GM19397 (cell line): ENCODE results near the gene SGPP1.
"Not testable (repeated sequence)": the region's sequence is repeated elsewhere in the genome, so short reads cannot be mapped to it uniquely, and the experiment has no call there.

Experiments used
- ATAC-seq: cut with Tn5 transposase; IDR thresholded peaks from one replicate; pipeline ENCODE4 v1.9.1; 2021; ENCODE audit warnings: mild to moderate bottlenecking, moderate library complexity; ENCODE audit not compliant: unreplicated experiment

Gene SGPP1

DNA sequence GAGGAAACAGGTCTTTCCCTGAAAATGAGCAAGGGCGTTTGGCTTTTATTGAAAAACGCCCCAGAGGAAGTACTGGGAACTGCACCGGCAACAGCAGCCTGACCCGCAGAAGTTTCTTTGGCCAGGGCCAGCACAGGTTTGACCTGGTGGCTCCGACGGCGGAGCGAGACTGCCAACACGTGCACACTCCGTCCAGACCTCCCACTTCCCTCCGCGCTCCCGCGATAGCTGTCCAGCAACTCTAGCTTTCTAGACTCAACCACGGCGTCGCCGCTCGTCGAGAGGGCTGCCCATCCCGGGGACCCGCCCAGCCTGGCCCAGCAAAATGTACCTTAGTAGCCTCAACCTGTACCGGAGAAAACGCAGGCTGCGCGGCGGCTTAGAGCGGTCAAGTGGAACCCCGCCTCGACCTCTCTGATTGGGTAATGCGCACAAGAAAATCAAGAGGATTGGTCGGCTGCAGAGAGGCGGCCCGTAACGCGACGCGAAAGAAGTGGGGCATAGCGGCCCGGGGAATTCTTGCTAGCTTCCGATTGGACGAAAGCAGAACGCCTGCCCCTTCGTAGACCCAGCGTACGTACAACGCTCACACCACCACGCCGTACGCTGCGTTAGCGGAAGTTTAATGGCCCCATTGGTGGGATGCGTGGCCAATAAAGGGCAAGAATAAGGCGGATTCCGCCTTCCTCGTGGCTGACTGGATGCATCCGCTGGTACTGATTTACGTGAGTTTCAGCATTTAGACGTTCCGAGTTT is 86.2 kb downstream of the SGPP1 start, which contains the start of gene WDR89:
Gene WDR89 (minus strand): TSS at position 399 of the 756 bp plus-strand sequence. CDS start 41,929 bp downstream, outside the sequence.
- peak; percentile 87 for ATAC-seq

DNA sequence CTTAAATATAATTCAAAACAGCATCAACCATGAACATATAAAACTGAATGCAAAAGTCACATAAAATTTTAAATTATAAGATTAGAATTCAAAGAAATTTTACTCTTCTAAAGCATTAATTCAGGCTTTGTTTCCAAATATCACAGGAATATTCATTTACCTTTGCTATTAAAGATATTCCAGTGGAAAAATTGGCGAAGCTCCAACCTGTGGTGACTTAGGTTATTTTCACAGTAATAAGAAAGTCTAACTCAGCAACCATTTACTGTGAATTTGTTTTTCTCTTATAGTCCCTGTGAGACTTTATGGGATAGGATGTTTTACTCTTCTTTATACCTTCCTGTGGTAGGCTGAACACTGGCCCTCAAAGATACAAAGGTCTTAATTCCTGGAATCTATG is 89.4 kb downstream of the SGPP1 start:
- no peak for ATAC-seq

DNA sequence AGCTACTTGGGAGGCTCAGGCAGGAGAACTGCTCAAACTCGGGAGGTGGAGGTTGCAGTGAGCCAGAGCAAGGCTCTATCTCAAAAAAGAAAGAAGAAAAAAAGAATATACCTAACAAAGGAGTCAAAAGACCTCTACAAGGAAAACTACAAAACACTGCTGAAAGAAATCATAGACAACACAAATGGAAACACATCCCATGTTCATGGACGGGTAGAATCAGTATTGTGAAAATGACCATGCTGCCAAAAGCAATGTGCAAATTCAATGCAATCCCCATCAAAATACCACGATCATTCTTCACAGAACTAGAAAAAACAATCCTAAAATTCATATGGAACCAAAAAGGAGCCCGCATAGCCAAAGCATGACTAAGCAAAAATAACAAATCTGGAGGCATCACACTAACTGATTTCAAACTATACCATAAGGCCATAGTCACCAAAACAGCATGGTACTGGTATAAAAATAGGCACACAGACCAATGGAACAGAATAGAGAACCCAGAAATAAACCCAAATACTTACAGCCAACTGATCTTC is 91.7 kb downstream of the SGPP1 start:
- not testable (repeated sequence) for ATAC-seq
